Natural killer cell (primary cell): ENCODE measurements around the gene THEMIS2. TPM values are rescaled to one million over a fixed set of nuclear protein-coding genes. Genes with fewer than 3 reads are reported as not detected.
"Not testable (repeated sequence)": the region's sequence is repeated elsewhere in the genome, so short reads cannot be mapped to it uniquely, and the experiment has no call there.

Source experiments
- ATAC-seq, 3 donors: fragments of 150-1000 bp in 2 of 3; fragments of 200-7000 bp in 1 of 3; cut with Tn5 transposase; 1 replicate in 1 of 3; 2 replicates in 2 of 3; pipeline ENCODE4 v1.10.0; 2021; ENCODE audit warnings: mild to moderate bottlenecking in 2 of 3, moderate library complexity in 2 of 3
- DNase-seq, 2 donors: peaks; one replicate each; pipeline versions ENCODE4 v3.0.0 to v3.0.0-alpha.2; 2013 to 2021; ENCODE audit warnings: mixed read lengths in 1 of 2
- H3K27ac ChIP-seq: one replicate; pipeline ENCODE4 v1.5.1; 2013; ENCODE audit warnings: mild to moderate bottlenecking, low read length
- H3K27me3 ChIP-seq: one replicate; pipeline ENCODE4 v1.6.1; 2013; ENCODE audit warnings: low read length; ENCODE audit not compliant: control insufficient read depth, insufficient read depth
- H3K36me3 ChIP-seq: one replicate; pipeline ENCODE4 v1.6.1; 2013; ENCODE audit warnings: low read length; ENCODE audit not compliant: control insufficient read depth, insufficient read depth
- H3K4me1 ChIP-seq: one replicate; pipeline ENCODE4 v1.6.1; 2013; ENCODE audit warnings: low read length; ENCODE audit not compliant: control insufficient read depth, insufficient read depth
- H3K4me3 ChIP-seq: one replicate; pipeline ENCODE4 v1.5.1; 2013; ENCODE audit warnings: low read length
- H3K9me3 ChIP-seq: one replicate; pipeline ENCODE4 v1.6.1; 2013; ENCODE audit warnings: low read length; ENCODE audit not compliant: control insufficient read depth, insufficient read depth
- H3K27ac Mint-ChIP-seq, 2 donors: one replicate each; pipeline ENCODE4 v1.8.0; 2022; ENCODE audit warnings: mild to moderate bottlenecking in 2 of 2, mixed read lengths in 2 of 2, moderate library complexity in 1 of 2
- H3K27me3 Mint-ChIP-seq, 2 donors: one replicate each; pipeline ENCODE4 v1.8.0; 2022; ENCODE audit warnings: low read depth in 2 of 2, mixed read lengths in 2 of 2
- H3K36me3 Mint-ChIP-seq: one replicate; pipeline ENCODE4 v1.8.0; 2022; ENCODE audit warnings: mixed read lengths
- H3K4me1 Mint-ChIP-seq, 2 donors: one replicate each; pipeline ENCODE4 v1.8.0; 2022; ENCODE audit warnings: mixed read lengths in 2 of 2
- H3K4me3 Mint-ChIP-seq: one replicate; pipeline ENCODE4 v1.8.0; 2022; ENCODE audit warnings: mild to moderate bottlenecking, moderate library complexity, mixed read lengths
- H3K9me3 Mint-ChIP-seq, 2 donors: one replicate each; pipeline ENCODE4 v1.8.0; 2022; ENCODE audit warnings: mixed read lengths in 2 of 2
- WGBS: methylation state at CpG from one replicate; pipeline ENCODE4 v1.1.7; 2013; ENCODE audit warnings: missing lambda C conversion rate; ENCODE audit not compliant: insufficient coverage; 5-methylcytosine and 5-hydroxymethylcytosine counted together
- intact Hi-C: fragments of 100-400 bp; cut with micrococcal nuclease; formaldehyde crosslinking; loops from one replicate; pipeline ENCODE4 v1.14.2; 2022
- total RNA-seq, 4 donors: library from RNA; stranded (reverse); fragments of 120-200 nt in 1 of 4; gene quantifications; one replicate each; pipeline versions ENCODE4 v1.2.3 to v1.2.4, GENCODE V29; 2013 to 2022
- TF ChIP-seq, protein P1 (sequence below): fragments of 200-600 bp; IDR thresholded peaks from one replicate; pipeline ENCODE4 v1.8.0; 2022; ENCODE audit warnings: antibody characterized with exemption

Gene THEMIS2
- total RNA-seq, 3 donors from 2014 or later (not counting 1 experiment from before 2014, with no cell fraction given) = 104 to 234 (median 122) TPM

GRCh38 chr1:27869719-27870085 lies 2.6 kb upstream of the THEMIS2 start:
- ATAC-seq = no peak
- 80% methylated on average over 1 of the region's 1 CpG for WGBS

GRCh38 chr1:27871076-27871475 lies 1.3 kb upstream of the THEMIS2 start:
- H3K36me3 ChIP-seq, ATAC-seq, H3K27ac ChIP-seq, H3K9me3 Mint-ChIP-seq, DNase-seq, H3K27me3 ChIP-seq, H3K36me3 Mint-ChIP-seq, H3K9me3 ChIP-seq, H3K4me3 ChIP-seq, H3K27me3 Mint-ChIP-seq, H3K27ac Mint-ChIP-seq: not testable (repeated sequence)
- intact Hi-C loops = loop anchor here (5.0 kb wide), 1 partner anchor 121 kb away; no protein-coding TSS in a partner anchor
- H3K4me1 ChIP-seq = peaks cover 71% of the 10 kb centered on the region
- Mint-ChIP-seq H3K4me3 (peak overlapping the region; percentile 81), H3K4me1 (peaks cover 36 to 55% of the 10 kb centered on the region in 2 donors)
- 93% methylated on average over 7 of the region's 7 CpGs for WGBS

More at GRCh38 chr1:27869719-27870085, 2.6 kb upstream of the THEMIS2 start:
- Histone ChIP-seq H3K36me3 (no peaks in the 10 kb centered on the region), H3K4me3 (no peak overlapping the region), H3K4me1 (peaks cover 63% of the 10 kb centered on the region), H3K27ac (peak overlapping the region; percentile 77), H3K27me3 (no peaks in the 10 kb centered on the region), H3K9me3 (no peaks in the 10 kb centered on the region)
- H3K27me3 Mint-ChIP-seq = no peaks in the 10 kb centered on the region
- H3K27ac Mint-ChIP-seq = peak overlapping the region; percentile 91 to 94
- peak overlapping the region; percentile 73 for H3K4me3 Mint-ChIP-seq
- TF ChIP-seq, protein P1, sequence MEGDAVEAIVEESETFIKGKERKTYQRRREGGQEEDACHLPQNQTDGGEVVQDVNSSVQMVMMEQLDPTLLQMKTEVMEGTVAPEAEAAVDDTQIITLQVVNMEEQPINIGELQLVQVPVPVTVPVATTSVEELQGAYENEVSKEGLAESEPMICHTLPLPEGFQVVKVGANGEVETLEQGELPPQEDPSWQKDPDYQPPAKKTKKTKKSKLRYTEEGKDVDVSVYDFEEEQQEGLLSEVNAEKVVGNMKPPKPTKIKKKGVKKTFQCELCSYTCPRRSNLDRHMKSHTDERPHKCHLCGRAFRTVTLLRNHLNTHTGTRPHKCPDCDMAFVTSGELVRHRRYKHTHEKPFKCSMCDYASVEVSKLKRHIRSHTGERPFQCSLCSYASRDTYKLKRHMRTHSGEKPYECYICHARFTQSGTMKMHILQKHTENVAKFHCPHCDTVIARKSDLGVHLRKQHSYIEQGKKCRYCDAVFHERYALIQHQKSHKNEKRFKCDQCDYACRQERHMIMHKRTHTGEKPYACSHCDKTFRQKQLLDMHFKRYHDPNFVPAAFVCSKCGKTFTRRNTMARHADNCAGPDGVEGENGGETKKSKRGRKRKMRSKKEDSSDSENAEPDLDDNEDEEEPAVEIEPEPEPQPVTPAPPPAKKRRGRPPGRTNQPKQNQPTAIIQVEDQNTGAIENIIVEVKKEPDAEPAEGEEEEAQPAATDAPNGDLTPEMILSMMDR = no peak
- H3K36me3 Mint-ChIP-seq = no peaks in the 10 kb centered on the region
- DNase-seq = no peak
- H3K4me1 Mint-ChIP-seq = peaks cover 29 to 44% of the 10 kb centered on the region in 2 donors
- no peaks in the 10 kb centered on the region for H3K9me3 Mint-ChIP-seq
- intact Hi-C loops = loop anchor here (5.0 kb wide), 1 partner anchor 123 kb away; no protein-coding TSS in a partner anchor

- WGBS = under 1% methylated on average over 38 of the region's 38 CpGs
- Histone ChIP-seq H3K27ac (peak overlapping the region; percentile 91), H3K9me3 (no peaks in the 10 kb centered on the region), H3K4me1 (peaks cover 80% of the 10 kb centered on the region), H3K27me3 (no peaks in the 10 kb centered on the region), H3K4me3 (peak overlapping the region; percentile 92), H3K36me3 (peaks cover 12% of the 10 kb centered on the region)
- H3K4me3 Mint-ChIP-seq = peak overlapping the region; percentile 94
- peak; percentile 12 to 33 (median 14) for ATAC-seq
- no peaks in the 10 kb centered on the region for H3K36me3 Mint-ChIP-seq
- DNase-seq = peak in 1 of 2 donors; percentile 55
- H3K27ac Mint-ChIP-seq = peak overlapping the region; percentile 91 to 95
- no peaks in the 10 kb centered on the region for H3K27me3 Mint-ChIP-seq
- intact Hi-C loops = loop anchor here (5.0 kb wide), 1 partner anchor 119 kb away; no protein-coding TSS in a partner anchor
- no peaks in the 10 kb centered on the region for H3K9me3 Mint-ChIP-seq
- H3K4me1 Mint-ChIP-seq = peaks cover 38 to 66% of the 10 kb centered on the region in 2 donors
- TF ChIP-seq, protein P1 = no peak
These were observed 633 bp downstream of the THEMIS2 start for GRCh38 chr1:27872802-27873551.

DNA sequence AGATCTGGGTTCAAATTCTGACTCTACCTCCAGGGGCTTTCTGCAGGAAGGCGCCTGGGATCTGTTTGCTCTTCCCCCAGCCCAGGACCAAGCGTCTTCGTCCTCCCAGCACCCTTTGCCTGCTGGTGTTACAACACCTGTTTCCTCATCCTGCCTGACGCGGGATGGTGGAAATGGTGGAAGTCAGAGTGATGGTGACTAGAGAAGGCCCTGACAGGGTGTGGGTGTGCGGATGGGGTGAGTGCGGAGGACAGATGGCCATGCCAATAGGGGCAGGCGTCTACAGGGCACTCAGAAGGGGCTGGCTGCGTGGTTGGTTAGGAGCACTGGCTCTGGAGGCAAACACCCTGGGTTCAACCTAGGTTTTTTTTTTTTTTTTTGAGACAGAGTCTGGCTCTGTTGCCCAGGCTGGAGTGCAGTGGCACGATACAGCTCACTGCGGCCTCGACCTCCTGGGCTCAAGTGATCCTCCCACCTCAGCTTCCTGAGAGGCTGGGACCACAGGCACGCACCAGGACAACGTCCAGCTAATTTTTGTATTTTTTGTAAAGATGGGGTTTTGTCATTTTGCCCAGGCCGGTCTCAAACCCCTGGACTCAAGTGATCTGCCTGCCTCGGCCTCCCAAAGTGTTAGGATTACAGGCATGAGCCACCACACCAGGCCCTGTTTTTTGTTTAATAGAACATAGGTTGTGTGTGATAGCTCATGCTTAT lies 1.5 kb downstream of the THEMIS2 start:
- Histone ChIP-seq H3K9me3 (no peaks in the 10 kb centered on the region), H3K27ac (peak overlapping the region; percentile 91), H3K27me3 (no peaks in the 10 kb centered on the region), H3K36me3 (peaks cover 20% of the 10 kb centered on the region), H3K4me1 (peaks cover 76% of the 10 kb centered on the region), H3K4me3 (peak overlapping the region; percentile 92)
- H3K27me3 Mint-ChIP-seq = no peaks in the 10 kb centered on the region
- peaks cover 42 to 69% of the 10 kb centered on the region in 2 donors for H3K4me1 Mint-ChIP-seq
- peaks cover 8% of the 10 kb centered on the region for H3K36me3 Mint-ChIP-seq
- 40% methylated on average over 16 of the region's 16 CpGs for WGBS
- DNase-seq (peak in 1 of 2 donors; percentile 33), ATAC-seq (no peak)
- TF ChIP-seq, protein P1 = no peak
- no peaks in the 10 kb centered on the region for H3K9me3 Mint-ChIP-seq
- peak overlapping the region; percentile 94 for H3K4me3 Mint-ChIP-seq
- intact Hi-C loops = loop anchor here (5.0 kb wide), 1 partner anchor 118 kb away; no protein-coding TSS in a partner anchor
- H3K27ac Mint-ChIP-seq = peak overlapping the region; percentile 91 to 95
